K562 (cell line): ENCODE data around the gene TMEM184B. TPM values are rescaled to one million over a fixed set of nuclear protein-coding genes. Genes with fewer than 3 reads are reported as not detected.

ENCODE experiments used
- ATAC-seq: fragments of 200-7000 bp; cut with Tn5 transposase; 3 replicates; pipeline ENCODE4 v1.9.1; 2020; ENCODE audit warnings: moderate library complexity
- BruUV-seq: library from RNA; stranded (reverse); fragments of 400-500 nt; replicated peaks from 2 replicates; lab custom pipeline; 2021; lab: Mats Ljungman, UMichigan
- CTCF ChIA-PET: fragments of 300-600 bp; formaldehyde crosslinking; extraction: SDS; loops from one replicate; lab custom pipeline; 2021; ENCODE audit warnings: low intra/inter-chr PET ratio; lab: Yijun Ruan, JAX
- POLR2A ChIA-PET: fragments of 300-600, 350-650 bp; sonication (Branson Sonifier 250); formaldehyde crosslinking; extraction: SDS; loops from one replicate; lab custom pipeline; 2021; ENCODE audit warnings: antibody characterized with exemption, inconsistent platforms; lab: Yijun Ruan, JAX
- DNase-seq, 4 experiments: peaks; one replicate each; pipeline versions ENCODE4 v3.0.0 to v3.0.0-alpha.2; 2011 to 2018; ENCODE audit warnings: low spot score in 3 of 4, mixed read lengths in 3 of 4; ENCODE audit errors: extremely low read depth in 1 of 4
- FAIRE-seq: peaks from 2 replicates; lab custom pipeline; 2011; peaks lifted over from hg19 to GRCh38; lab: Jason Lieb, UNC
- H2AFZ ChIP-seq: 2 replicates; pipeline ENCODE4 v1.6.0; 2011; ENCODE audit warnings: low read depth, low read length, control low read depth, inconsistent platforms
- H3K27ac ChIP-seq: fragments of 200-600 bp; 3 replicates; pipeline ENCODE4 v1.8.0; 2011; ENCODE audit warnings: low read depth, mild to moderate bottlenecking, control low read depth, inconsistent platforms, low read length, moderate library complexity, mixed read lengths; ENCODE audit errors: extremely low read depth
- H3K27me3 ChIP-seq, 2 experiments: fragments of 300-600 bp in 1 of 2; 2 replicates in 1 of 2; 3 replicates in 1 of 2; pipeline versions ENCODE4 v1.6.0 to v1.8.0; 2011; ENCODE audit warnings: inconsistent platforms in 2 of 2, low read length in 2 of 2, mild to moderate bottlenecking in 1 of 2, mixed read lengths in 1 of 2, moderate library complexity in 1 of 2; ENCODE audit not compliant: control insufficient read depth in 2 of 2, insufficient read depth in 2 of 2
- H3K36me3 ChIP-seq: fragments of 300-600 bp; 3 replicates; pipeline ENCODE4 v1.8.0; 2011; ENCODE audit warnings: mild to moderate bottlenecking, low read length, inconsistent platforms; ENCODE audit not compliant: control insufficient read depth, insufficient read depth
- H3K4me1 ChIP-seq, 2 experiments: fragments of 200-600 bp in 1 of 2; replicated peaks in 1 of 2; 2 replicates in 1 of 2; 3 replicates in 1 of 2; pipeline versions ENCODE4 v1.5.1 to v1.8.0; 2011; ENCODE audit warnings: inconsistent platforms in 2 of 2, low read length in 2 of 2, mild to moderate bottlenecking in 1 of 2, mixed read lengths in 1 of 2, moderate library complexity in 1 of 2; ENCODE audit not compliant: control insufficient read depth in 2 of 2, insufficient read depth in 2 of 2
- H3K4me2 ChIP-seq: 2 replicates; pipeline ENCODE4 v1.6.1; 2011; ENCODE audit warnings: low read length, control low read depth, inconsistent platforms, mixed read lengths; ENCODE audit not compliant: insufficient read depth
- H3K4me3 ChIP-seq: fragments of 200-600 bp; sonication (generic), shearing (Covaris generic); 2 replicates; pipeline ENCODE4 v1.5.1; 2016; ENCODE audit warnings: control low read depth, inconsistent platforms
- H3K79me2 ChIP-seq: fragments of 200-600 bp; 3 replicates; pipeline ENCODE4 v1.8.0; 2011; ENCODE audit warnings: low read length, inconsistent platforms; ENCODE audit not compliant: control insufficient read depth, insufficient read depth
- H3K9ac ChIP-seq, 2 experiments: 2 replicates each; pipeline versions ENCODE4 v1.6.0 to v1.6.1; 2011; ENCODE audit warnings: low read depth in 2 of 2, low read length in 2 of 2, control low read depth in 1 of 2, inconsistent platforms in 1 of 2, mild to moderate bottlenecking in 1 of 2, mixed read lengths in 1 of 2; ENCODE audit not compliant: insufficient read depth in 1 of 2
- H3K9me1 ChIP-seq: one replicate; pipeline ENCODE4 v1.6.0; 2011; ENCODE audit warnings: inconsistent platforms, mild to moderate bottlenecking, low read length, moderate library complexity; ENCODE audit not compliant: control insufficient read depth, insufficient read depth
- H3K9me3 ChIP-seq: replicated peaks from 2 replicates; pipeline ENCODE4 v1.5.1; 2011; ENCODE audit warnings: low read depth, low read length, inconsistent platforms; ENCODE audit not compliant: control insufficient read depth, insufficient read depth
- H4K20me1 ChIP-seq: replicated peaks from 2 replicates; pipeline ENCODE4 v1.6.1; 2011; ENCODE audit warnings: low read length, inconsistent platforms, mixed read lengths; ENCODE audit not compliant: control insufficient read depth, insufficient read depth
- ARHGAP35 ChIP-seq: fragments of 450-650 bp; IDR thresholded peaks from 2 replicates; pipeline ENCODE4 v1.6.1; 2018; ENCODE audit not compliant: partially characterized antibody
- BRD9 ChIP-seq: fragments of 450-650 bp; IDR thresholded peaks from 2 replicates; pipeline ENCODE4 v1.6.1; 2018; ENCODE audit warnings: low read depth; ENCODE audit not compliant: partially characterized antibody
- CAMTA2 ChIP-seq: fragments of 250-450 bp; sonication (Bioruptor Pico); conservative IDR thresholded peaks from 2 replicates; pipeline ENCODE4 v1.5.1; 2022
- COPS2 ChIP-seq: fragments of 450-650 bp; conservative IDR thresholded peaks from 2 replicates; pipeline ENCODE4 v1.6.1; 2016; ENCODE audit warnings: mild to moderate bottlenecking, moderate library complexity
- ETS2 ChIP-seq: IDR thresholded peaks from 2 replicates; pipeline ENCODE4 v1.6.1; 2016; ENCODE audit warnings: borderline replicate concordance, missing genetic modification characterization, mild to moderate bottlenecking, moderate library complexity, missing compliant biosample characterization; ENCODE audit not compliant: poor library complexity, severe bottlenecking
- HOMEZ ChIP-seq: fragments of 250-450 bp; sonication (Bioruptor Pico); IDR thresholded peaks from 2 replicates; pipeline ENCODE4 v1.4.0; 2020; ENCODE audit warnings: mild to moderate bottlenecking, moderate library complexity
- NUFIP1 ChIP-seq: fragments of 450-650 bp; IDR thresholded peaks from 2 replicates; pipeline ENCODE4 v1.6.1; 2018; ENCODE audit not compliant: partially characterized antibody
- PHB2 ChIP-seq: fragments of 450-650 bp; IDR thresholded peaks from 2 replicates; pipeline ENCODE4 v1.6.1; 2017; ENCODE audit warnings: low read depth
- RBM22 ChIP-seq: fragments of 200-400 bp; formaldehyde crosslinking; IDR thresholded peaks from 2 replicates; pipeline ENCODE4 v1.6.1; 2018; ENCODE audit warnings: low read length, low read depth; ENCODE audit not compliant: poor library complexity, severe bottlenecking
- SP1 ChIP-seq: sonication (generic); formaldehyde crosslinking; IDR thresholded peaks from 2 replicates; pipeline ENCODE4 v1.8.1; 2022; ENCODE audit warnings: mild to moderate bottlenecking, missing genetic modification reagents
- XRCC3 ChIP-seq: fragments of 450-650 bp; IDR thresholded peaks from 2 replicates; pipeline ENCODE4 v1.6.1; 2017; ENCODE audit warnings: mild to moderate bottlenecking, moderate library complexity
- ZC3H8 ChIP-seq: fragments of 450-650 bp; IDR thresholded peaks from 2 replicates; pipeline ENCODE4 v1.6.1; 2017
- ZKSCAN8 ChIP-seq: fragments of 200-800 bp; sonication (Bioruptor generic); IDR thresholded peaks from 2 replicates; pipeline ENCODE4 v1.6.1; 2016; ENCODE audit warnings: missing genetic modification characterization, missing compliant biosample characterization
- ZNF121 ChIP-seq: sonication (generic); formaldehyde crosslinking; conservative IDR thresholded peaks from 2 replicates; pipeline ENCODE4 v1.8.0; 2022; ENCODE audit warnings: missing genetic modification reagents
- ZNF175 ChIP-seq: fragments of 200-800 bp; sonication (Bioruptor generic); IDR thresholded peaks from 2 replicates; pipeline ENCODE4 v1.6.1; 2016; ENCODE audit warnings: low read depth, mild to moderate bottlenecking, missing genetic modification characterization, missing compliant biosample characterization
- ZNF217 ChIP-seq: sonication (generic); formaldehyde crosslinking; IDR thresholded peaks from 2 replicates; pipeline ENCODE4 v1.8.0; 2022; ENCODE audit warnings: mild to moderate bottlenecking, missing genetic modification reagents
- ZNF592 ChIP-seq: fragments of 450-650 bp; IDR thresholded peaks from 2 replicates; pipeline ENCODE4 v1.6.1; 2017; ENCODE audit warnings: antibody characterized with exemption, mild to moderate bottlenecking
- WGBS: fragments of 100-300 bp; shearing (Covaris generic); methylation state at CpG from one replicate; pipeline ENCODE4 v1.1.6; 2016; ENCODE audit warnings: low coverage, mixed read lengths; ENCODE audit not compliant: insufficient coverage; ENCODE audit errors: missing lambda C conversion rate; 5-methylcytosine and 5-hydroxymethylcytosine counted together
- in situ Hi-C: fragments of 300-500 bp; cut with MboI; formaldehyde crosslinking; loops from 4 replicates; pipeline ENCODE4 v1.15.0; 2018; ENCODE audit warnings: inconsistent platforms, mixed read lengths
- intact Hi-C: fragments of 100-400 bp; cut with micrococcal nuclease; formaldehyde crosslinking; loops from 2 replicates; pipeline ENCODE4 v1.14.2; 2022
- polyA plus RNA-seq, 8 experiments: library from polyadenylated mRNA; depleted of rRNA in 4 of 8; stranded (reverse) in 5 of 8; unstranded in 3 of 8; fragments of >200 nt; fragmentation: Nextera tagmentation in 2 of 8; fragmentation: Illumina TruSeq in 1 of 8; extraction: Ambion mirVana in 2 of 8; extraction: Trizol in 1 of 8; gene quantifications; 2 replicates each; pipeline versions ENCODE4 v1.2.1 to v1.2.3, GENCODE V29; 2011 to 2014; ENCODE audit warnings: inconsistent platforms in 1 of 8, missing spikeins in 1 of 8
- total RNA-seq, 7 experiments: library from RNA; depleted of rRNA in 6 of 7; stranded (reverse); fragments of >200 nt in 6 of 7; fragmentation: Illumina TruSeq in 2 of 7; extraction: Trizol in 2 of 7; gene quantifications; 2 replicates each; pipeline versions ENCODE4 v1.2.1 to v1.2.3, GENCODE V29; 2011 to 2021; ENCODE audit warnings: low replicate concordance in 1 of 7

Gene TMEM184B
- total and polyA plus RNA-seq, 9 of the 15 experiments (the other 6 are each of a cell fraction or from before 2014, with no cell fraction given): 0.31 to 25.1 (median 6.2) TPM

GRCh38 chr22:38318792-38319773 lies 46.3 kb upstream of the TMEM184B start:
- CTCF ChIA-PET: no interaction called here
- intact Hi-C loops: no loop called here

More at GRCh38 chr22:38318792-38319773, 46.3 kb upstream of the TMEM184B start:
- Histone ChIP-seq H3K36me3 (peaks cover 7% of the 10 kb centered on the region; the same call in 1 of the 3 replicates), H3K4me3 (no peak overlapping the region), H3K79me2 (peaks cover 35% of the 10 kb centered on the region), H2AFZ (peak overlapping the region; percentile 91), H3K9me1 (no peaks in the 10 kb centered on the region), H3K27ac (peak overlapping the region; percentile 95), H3K9me3 (no peaks in the 10 kb centered on the region), H3K4me1 (peaks cover 23 to 42% of the 10 kb centered on the region in 2 experiments), H4K20me1 (peaks cover 20% of the 10 kb centered on the region), H3K27me3 (no peaks in the 10 kb centered on the region; a peak in 1 of 5 replicates), H3K9ac (peak overlapping the region; percentile 73 to 80)
- in situ Hi-C loops: no loop called here
- FAIRE-seq (peak; percentile 48), DNase-seq (peak in 1 of 4 experiments; percentile 20), ATAC-seq (no peak)
- BruUV-seq: TSS peak; percentile 96
- WGBS: 46% methylated on average over 9 of the region's 14 CpGs
- POLR2A ChIA-PET: no interaction called here
- TF ChIP-seq COPS2 (no peak), ZKSCAN8 (CRISPR knock-in tag) (0 out of 2 replicates have a peak, but pooled peaks have one; percentile 50), NUFIP1 (no peak), CAMTA2 (CRISPR knock-in tag) (no peak), ZC3H8 (no peak), PHB2 (peak; percentile 20; the same call in 1 of the 2 replicates), HOMEZ (CRISPR knock-in tag) (no peak), ZNF121 (CRISPR knock-in tag) (peak; percentile 37; the same call in 1 of the 2 replicates), ETS2 (no peak), SP1 (CRISPR knock-in tag) (no peak), ZNF592 (peak; percentile 35), BRD9 (peak; percentile 19), ZNF217 (CRISPR knock-in tag) (no peak), ZNF175 (CRISPR knock-in tag) (0 out of 2 replicates have a peak, but pooled peaks have one; percentile 8), XRCC3 (no peak), RBM22 (no peak), ARHGAP35 (no peak)
- TF ChIP-seq, all 486 proteins: peak for 6
- H3K4me2 ChIP-seq: no peak overlapping the region
